ENCODE data around the gene EFHD2.

GRCh38 chr1:15452216-15452615 lies 42.5 kb downstream of the EFHD2 start:
- TF ChIP-seq, protein P1, sequence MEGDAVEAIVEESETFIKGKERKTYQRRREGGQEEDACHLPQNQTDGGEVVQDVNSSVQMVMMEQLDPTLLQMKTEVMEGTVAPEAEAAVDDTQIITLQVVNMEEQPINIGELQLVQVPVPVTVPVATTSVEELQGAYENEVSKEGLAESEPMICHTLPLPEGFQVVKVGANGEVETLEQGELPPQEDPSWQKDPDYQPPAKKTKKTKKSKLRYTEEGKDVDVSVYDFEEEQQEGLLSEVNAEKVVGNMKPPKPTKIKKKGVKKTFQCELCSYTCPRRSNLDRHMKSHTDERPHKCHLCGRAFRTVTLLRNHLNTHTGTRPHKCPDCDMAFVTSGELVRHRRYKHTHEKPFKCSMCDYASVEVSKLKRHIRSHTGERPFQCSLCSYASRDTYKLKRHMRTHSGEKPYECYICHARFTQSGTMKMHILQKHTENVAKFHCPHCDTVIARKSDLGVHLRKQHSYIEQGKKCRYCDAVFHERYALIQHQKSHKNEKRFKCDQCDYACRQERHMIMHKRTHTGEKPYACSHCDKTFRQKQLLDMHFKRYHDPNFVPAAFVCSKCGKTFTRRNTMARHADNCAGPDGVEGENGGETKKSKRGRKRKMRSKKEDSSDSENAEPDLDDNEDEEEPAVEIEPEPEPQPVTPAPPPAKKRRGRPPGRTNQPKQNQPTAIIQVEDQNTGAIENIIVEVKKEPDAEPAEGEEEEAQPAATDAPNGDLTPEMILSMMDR (IDR thresholded peaks at IDR 0.05): no peak
- TF ChIP-seq POLR2A (IDR thresholded peaks at IDR 0.05): no peak
